ENCODE results near the gene KDM5B. TPM values are rescaled to one million over a fixed set of nuclear protein-coding genes. Genes with fewer than 3 reads are reported as not detected.

The KDM5B gene
- total and polyA plus RNA-seq, 9 donors: 19.6 to 80.3 (median 53.7) TPM

GRCh38 chr1:202687798-202688197 lies 120.4 kb downstream of the KDM5B start:
- intact Hi-C loops (cut with DNase I): no loop called here
- no peaks in the 10 kb centered on the region for H3K36me3 ChIP-seq
- no peak for TF ChIP-seq EP300 (IDR thresholded peaks at IDR 0.05)
- no peak for TF ChIP-seq POLR2A (IDR thresholded peaks at IDR 0.05)
- TF ChIP-seq, protein P1, sequence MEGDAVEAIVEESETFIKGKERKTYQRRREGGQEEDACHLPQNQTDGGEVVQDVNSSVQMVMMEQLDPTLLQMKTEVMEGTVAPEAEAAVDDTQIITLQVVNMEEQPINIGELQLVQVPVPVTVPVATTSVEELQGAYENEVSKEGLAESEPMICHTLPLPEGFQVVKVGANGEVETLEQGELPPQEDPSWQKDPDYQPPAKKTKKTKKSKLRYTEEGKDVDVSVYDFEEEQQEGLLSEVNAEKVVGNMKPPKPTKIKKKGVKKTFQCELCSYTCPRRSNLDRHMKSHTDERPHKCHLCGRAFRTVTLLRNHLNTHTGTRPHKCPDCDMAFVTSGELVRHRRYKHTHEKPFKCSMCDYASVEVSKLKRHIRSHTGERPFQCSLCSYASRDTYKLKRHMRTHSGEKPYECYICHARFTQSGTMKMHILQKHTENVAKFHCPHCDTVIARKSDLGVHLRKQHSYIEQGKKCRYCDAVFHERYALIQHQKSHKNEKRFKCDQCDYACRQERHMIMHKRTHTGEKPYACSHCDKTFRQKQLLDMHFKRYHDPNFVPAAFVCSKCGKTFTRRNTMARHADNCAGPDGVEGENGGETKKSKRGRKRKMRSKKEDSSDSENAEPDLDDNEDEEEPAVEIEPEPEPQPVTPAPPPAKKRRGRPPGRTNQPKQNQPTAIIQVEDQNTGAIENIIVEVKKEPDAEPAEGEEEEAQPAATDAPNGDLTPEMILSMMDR (IDR thresholded peaks at IDR 0.05): no peak
- DNase-seq: no peak
- no peak overlapping the region for H3K4me3 ChIP-seq
- H3K9me3 ChIP-seq: no peaks in the 10 kb centered on the region
- WGBS, 3 donors: 84 to 89% (median 85%) methylated on average over 3 of the region's 3 CpGs
- no peak overlapping the region for H3K27ac ChIP-seq
- no peaks in the 10 kb centered on the region for H3K27me3 ChIP-seq
- H3K4me1 ChIP-seq (ENCODE audit: insufficient read depth): no peaks in the 10 kb centered on the region

DNA sequence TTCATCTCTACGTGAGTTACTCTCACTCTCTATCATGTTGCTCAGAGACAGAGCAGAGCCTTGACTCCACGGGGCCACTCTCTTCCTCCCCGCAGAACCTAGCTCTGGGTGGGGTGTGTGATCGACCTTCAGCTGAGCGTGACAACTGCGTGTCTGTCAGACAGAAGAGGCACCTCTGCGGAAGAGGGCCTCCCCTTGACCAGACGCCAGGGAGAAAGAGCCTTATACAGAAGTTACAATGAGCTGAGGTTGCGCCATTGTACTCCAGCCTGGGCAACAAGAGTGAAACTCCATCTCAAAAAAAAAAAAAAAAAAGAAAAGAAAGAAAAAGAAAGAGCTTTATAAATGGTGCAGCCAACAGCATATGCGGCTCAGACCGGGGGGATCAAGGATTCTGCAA lies 120.9 kb downstream of the KDM5B start:
- DNase-seq: no peak
- no peaks in the 10 kb centered on the region for H3K9me3 ChIP-seq
- no peaks in the 10 kb centered on the region for H3K36me3 ChIP-seq
- intact Hi-C loops (cut with DNase I): no loop called here
- H3K27me3 ChIP-seq: no peaks in the 10 kb centered on the region
- 76 to 81% (median 78%) methylated on average over 11 of the region's 11 CpGs for WGBS, 3 donors
- H3K27ac ChIP-seq: no peak overlapping the region
- TF ChIP-seq POLR2A (IDR thresholded peaks at IDR 0.05) (no peak), EP300 (IDR thresholded peaks at IDR 0.05) (no peak)
- TF ChIP-seq, protein P1 (IDR thresholded peaks at IDR 0.05): no peak
- H3K4me3 ChIP-seq: no peak overlapping the region
- no peaks in the 10 kb centered on the region for H3K4me1 ChIP-seq (ENCODE audit: insufficient read depth)

GRCh38 chr1:202685641-202686040 lies 122.6 kb downstream of the KDM5B start:
- H3K4me1 ChIP-seq (ENCODE audit: insufficient read depth): no peaks in the 10 kb centered on the region
- intact Hi-C loops (cut with DNase I): no loop called here
- H3K36me3 ChIP-seq: no peaks in the 10 kb centered on the region
- H3K27ac ChIP-seq: no peak overlapping the region
- no peaks in the 10 kb centered on the region for H3K9me3 ChIP-seq
- TF ChIP-seq, protein P1 (IDR thresholded peaks at IDR 0.05): no peak
- no peak for TF ChIP-seq POLR2A (IDR thresholded peaks at IDR 0.05)
- no peak for TF ChIP-seq EP300 (IDR thresholded peaks at IDR 0.05)
- WGBS, 3 donors: 80 to 91% (median 84%) methylated on average over 6 of the region's 6 CpGs
- no peaks in the 10 kb centered on the region for H3K27me3 ChIP-seq
- no peak for DNase-seq
- H3K4me3 ChIP-seq: no peak overlapping the region

GRCh38 chr1:202684716-202685115 lies 123.5 kb downstream of the KDM5B start:
- H3K36me3 ChIP-seq: no peaks in the 10 kb centered on the region
- no peak overlapping the region for H3K4me3 ChIP-seq
- no peaks in the 10 kb centered on the region for H3K9me3 ChIP-seq
- DNase-seq: no peak
- intact Hi-C loops (cut with DNase I): no loop called here
- no peaks in the 10 kb centered on the region for H3K27me3 ChIP-seq
- H3K27ac ChIP-seq: no peak overlapping the region
- 64 to 70% (median 69%) methylated on average over 2 of the region's 2 CpGs for WGBS, 3 donors
- no peak for TF ChIP-seq POLR2A (IDR thresholded peaks at IDR 0.05)
- H3K4me1 ChIP-seq (ENCODE audit: insufficient read depth): no peaks in the 10 kb centered on the region

DNA sequence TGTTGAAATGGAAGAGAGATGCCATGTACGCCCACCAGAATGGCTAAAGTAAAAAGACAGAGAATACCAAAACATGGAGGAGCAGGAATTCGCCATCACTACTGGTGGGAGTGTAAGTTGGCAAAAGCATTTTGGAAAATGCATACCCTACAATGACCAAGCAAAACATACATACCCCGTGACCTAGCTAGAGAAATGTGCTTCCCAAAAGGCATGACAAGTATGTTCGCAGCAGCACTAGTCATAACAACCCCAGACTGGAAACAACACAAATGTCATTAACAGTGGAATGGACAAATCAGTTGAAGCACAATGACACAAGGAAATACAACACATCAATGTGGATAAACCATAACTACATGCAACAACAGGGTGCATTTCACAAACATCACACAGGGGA lies 125.2 kb downstream of the KDM5B start:
- WGBS, 3 donors: 65 to 79% (median 69%) methylated on average over 4 of the region's 4 CpGs
- TF ChIP-seq EP300 (IDR thresholded peaks at IDR 0.05) (no peak), POLR2A (IDR thresholded peaks at IDR 0.05) (no peak)
- TF ChIP-seq, protein P1 (IDR thresholded peaks at IDR 0.05): no peak
- no peak overlapping the region for H3K27ac ChIP-seq
- DNase-seq: no peak
- no peak overlapping the region for H3K4me3 ChIP-seq
- no peaks in the 10 kb centered on the region for H3K36me3 ChIP-seq
- no peaks in the 10 kb centered on the region for H3K27me3 ChIP-seq
- no peaks in the 10 kb centered on the region for H3K9me3 ChIP-seq
- H3K4me1 ChIP-seq (ENCODE audit: insufficient read depth): no peaks in the 10 kb centered on the region
- intact Hi-C loops (cut with DNase I): no loop called here

All from ovary (tissue), 9 donors.